ENCODE measurements around the gene UBR2. TPM values are rescaled to one million over a fixed set of nuclear protein-coding genes. Genes with fewer than 3 reads are reported as not detected.
"Not testable (repeated sequence)": the region's sequence is repeated elsewhere in the genome, so short reads cannot be mapped to it uniquely, and the experiment has no call there.

UBR2 gene
- total RNA-seq, 4 donors from 2014 or later = 15.9 to 52.7 (median 49.4) TPM

GRCh38 chr6:42664718-42665117 is 100.9 kb downstream of the UBR2 start:
- intact Hi-C loops (cut with DNase I; ENCODE audit: low total_unique reads) (loop anchor here (5.0 kb wide), 2 partner anchors 63 to 213 kb away; partner anchors contain the start of gene RPL7L1), in situ Hi-C loops (cut with MboI; ENCODE audit: low pct_ligation_motif_present in 1 of 4, low pct_unique_long_range_greater_than_20kb in 1 of 4, low sequenced_read_pairs in 3 of 4) (loop anchor here (5.0 to 25.0 kb wide), 4 partner anchors 63 to 498 kb away; partner anchors contain the start of genes RPL7L1 (in 3 of the 4) and SRF (in 1 of the 4))
- Histone ChIP-seq H3K27me3 (no peaks in the 10 kb centered on the region), H3K4me1 (no peaks in the 10 kb centered on the region), H3K9me3 (no peaks in the 10 kb centered on the region), H3K27ac (no peak overlapping the region), H3K36me3 (peaks cover 0 to 67% (median 32%) of the 10 kb centered on the region in 4 donors), H3K4me3 (no peak overlapping the region)
- no peak for DNase-seq
- 96 to 97% methylated on average over 2 of the region's 2 CpGs for WGBS, 2 donors (ENCODE audit: low coverage in 1 of 2)
- TF ChIP-seq POLR2AphosphoS5 (IDR thresholded peaks at IDR 0.05) = no peak
- no peak for TF ChIP-seq POLR2A (IDR thresholded peaks at IDR 0.05)
- TF ChIP-seq CTCF (IDR thresholded peaks at IDR 0.05) = no peak
- no peak for TF ChIP-seq EP300 (IDR thresholded peaks at IDR 0.05; ENCODE audit: low read depth)

GRCh38 chr6:42674368-42674767 is 110.5 kb downstream of the UBR2 start:
- H3K27ac ChIP-seq; intact Hi-C loops (cut with DNase I; ENCODE audit: low total_unique reads); H3K27me3 ChIP-seq; H3K4me3 ChIP-seq; H3K9me3 ChIP-seq; DNase-seq; H3K4me1 ChIP-seq: not testable (repeated sequence)
- WGBS, 2 donors (ENCODE audit: low coverage in 1 of 2) = 85 to 87% methylated on average over 6 of the region's 6 CpGs
- in situ Hi-C loops (cut with MboI; ENCODE audit: low pct_ligation_motif_present in 1 of 4, low pct_unique_long_range_greater_than_20kb in 1 of 4, low sequenced_read_pairs in 3 of 4) = loop anchor here in 1 of 4 donors (25.0 kb wide), 1 partner anchor 488 kb away; the partner anchor contains the start of gene SRF
- peaks cover 0 to 97% (median 47%) of the 10 kb centered on the region in 4 donors for H3K36me3 ChIP-seq

GRCh38 chr6:42674780-42675179 is 111.0 kb downstream of the UBR2 start:
- TF ChIP-seq POLR2A (IDR thresholded peaks at IDR 0.05) (no peak), POLR2AphosphoS5 (IDR thresholded peaks at IDR 0.05) (no peak), CTCF (IDR thresholded peaks at IDR 0.05) (no peak), EP300 (IDR thresholded peaks at IDR 0.05; ENCODE audit: low read depth) (no peak)
- Histone ChIP-seq H3K9me3 (no peaks in the 10 kb centered on the region), H3K4me1 (no peaks in the 10 kb centered on the region), H3K27me3 (no peaks in the 10 kb centered on the region), H3K4me3 (no peak overlapping the region), H3K27ac (no peak overlapping the region), H3K36me3 (peaks cover 0 to 97% (median 48%) of the 10 kb centered on the region in 4 donors)
- intact Hi-C loops (cut with DNase I; ENCODE audit: low total_unique reads) = no loop called here
- 80 to 98% methylated on average over 1 to 3 of the region's 3 CpGs for WGBS, 2 donors (ENCODE audit: low coverage in 1 of 2)
- no peak for DNase-seq
- in situ Hi-C loops (cut with MboI; ENCODE audit: low pct_ligation_motif_present in 1 of 4, low pct_unique_long_range_greater_than_20kb in 1 of 4, low sequenced_read_pairs in 3 of 4) = loop anchor here in 1 of 4 donors (25.0 kb wide), 1 partner anchor 488 kb away; the partner anchor contains the start of gene SRF

- peaks cover 0 to 95% (median 47%) of the 10 kb centered on the region in 4 donors for H3K36me3 ChIP-seq
- no peaks in the 10 kb centered on the region for H3K27me3 ChIP-seq
- H3K4me1 ChIP-seq = no peaks in the 10 kb centered on the region
- in situ Hi-C loops (cut with MboI; ENCODE audit: low pct_ligation_motif_present in 1 of 4, low pct_unique_long_range_greater_than_20kb in 1 of 4, low sequenced_read_pairs in 3 of 4) (no loop called here), intact Hi-C loops (cut with DNase I; ENCODE audit: low total_unique reads) (no loop called here)
- DNase-seq = no peak
- WGBS, 2 donors (ENCODE audit: low coverage in 1 of 2) = 96 to 100% methylated on average over 5 of the region's 5 CpGs
- TF ChIP-seq POLR2A (IDR thresholded peaks at IDR 0.05) (no peak), POLR2AphosphoS5 (IDR thresholded peaks at IDR 0.05) (no peak)
- no peak overlapping the region for H3K27ac ChIP-seq
- no peaks in the 10 kb centered on the region for H3K9me3 ChIP-seq
- no peak overlapping the region for H3K4me3 ChIP-seq
These were observed 115.5 kb downstream of the UBR2 start for GRCh38 chr6:42679358-42679757.

GRCh38 chr6:42688281-42688680 is 124.5 kb downstream of the UBR2 start:
- no peak overlapping the region for H3K27ac ChIP-seq
- no peak overlapping the region for H3K4me3 ChIP-seq
- peaks cover 0 to 86% (median 40%) of the 10 kb centered on the region in 4 donors for H3K36me3 ChIP-seq
- 66 to 88% methylated on average over 3 of the region's 3 CpGs for WGBS, 2 donors (ENCODE audit: low coverage in 1 of 2)
- H3K9me3 ChIP-seq = no peaks in the 10 kb centered on the region
- intact Hi-C loops (cut with DNase I; ENCODE audit: low total_unique reads) (no loop called here), in situ Hi-C loops (cut with MboI; ENCODE audit: low pct_ligation_motif_present in 1 of 4, low pct_unique_long_range_greater_than_20kb in 1 of 4, low sequenced_read_pairs in 3 of 4) (no loop called here)
- H3K4me1 ChIP-seq = no peaks in the 10 kb centered on the region
- TF ChIP-seq CTCF (IDR thresholded peaks at IDR 0.05) (no peak), POLR2AphosphoS5 (IDR thresholded peaks at IDR 0.05) (no peak), POLR2A (IDR thresholded peaks at IDR 0.05) (no peak), EP300 (IDR thresholded peaks at IDR 0.05; ENCODE audit: low read depth) (no peak)
- DNase-seq = no peak
- H3K27me3 ChIP-seq = no peaks in the 10 kb centered on the region
